A673 (cell line): ENCODE results near the gene SLX4IP. TPM values are rescaled to one million over a fixed set of nuclear protein-coding genes. Genes with fewer than 3 reads are reported as not detected.
A peak's percentile ranks its signal among the peaks of the same experiment; 100 is the strongest.

Experiments used
- BruUV-seq: library from RNA; stranded (reverse); fragments of 400-500 nt; replicated peaks from 2 replicates; lab custom pipeline; 2021; lab: Mats Ljungman, UMichigan
- CTCF ChIA-PET: fragments of 300-600 bp; sonication (Branson Sonifier 250); formaldehyde crosslinking; loops from one replicate; lab custom pipeline; 2022; ENCODE audit warnings: antibody characterized with exemption; lab: Charles Lee
- POLR2A ChIA-PET: fragments of 300-600 bp; sonication (Branson Sonifier 250); formaldehyde crosslinking; loops from one replicate; lab custom pipeline; 2022; ENCODE audit warnings: antibody characterized with exemption; ENCODE audit not compliant: low non-redundant PET; lab: Charles Lee
- DNase-seq: peaks from one replicate; pipeline ENCODE4 v3.0.0-alpha.2; 2015; ENCODE audit warnings: low spot score
- H3K27ac ChIP-seq: fragments of 200-600 bp; sonication (generic); 2 replicates; pipeline ENCODE4 v1.5.1; 2016; ENCODE audit warnings: mixed run types, low read depth, mild to moderate bottlenecking, mixed read lengths, antibody characterized with exemption, low read length; ENCODE audit not compliant: poor library complexity, severe bottlenecking
- H3K27me3 ChIP-seq: fragments of 200-600 bp; sonication (generic); replicated peaks from 2 replicates; pipeline ENCODE4 v1.6.1; 2017; ENCODE audit warnings: mixed run types, low read depth, mild to moderate bottlenecking, mixed read lengths, antibody characterized with exemption, low read length; ENCODE audit not compliant: insufficient read depth, poor library complexity
- H3K36me3 ChIP-seq: fragments of 200-600 bp; sonication (generic); 2 replicates; pipeline ENCODE4 v1.6.1; 2016; ENCODE audit warnings: mixed run types, mild to moderate bottlenecking, mixed read lengths, antibody characterized with exemption, low read length; ENCODE audit not compliant: insufficient read depth, poor library complexity, severe bottlenecking
- H3K4me1 ChIP-seq: fragments of 200-600 bp; sonication (generic); 2 replicates; pipeline ENCODE4 v1.6.1; 2017; ENCODE audit warnings: mixed run types, mild to moderate bottlenecking, mixed read lengths, antibody characterized with exemption, low read length; ENCODE audit not compliant: insufficient read depth, poor library complexity, severe bottlenecking
- H3K4me3 ChIP-seq: fragments of 200-600 bp; sonication (generic); 2 replicates; pipeline ENCODE4 v1.5.1; 2016; ENCODE audit warnings: low read depth, mixed run types, mild to moderate bottlenecking, mixed read lengths, low read length; ENCODE audit not compliant: poor library complexity, severe bottlenecking
- H3K9me3 ChIP-seq: fragments of 200-600 bp; sonication (generic); 2 replicates; pipeline ENCODE4 v1.6.1; 2016; ENCODE audit warnings: mixed run types, low read depth, mild to moderate bottlenecking, mixed read lengths, antibody characterized with exemption, low read length; ENCODE audit not compliant: poor library complexity, severe bottlenecking
- EZH2 ChIP-seq: fragments of 200-600 bp; sonication (generic); IDR thresholded peaks from 2 replicates; pipeline ENCODE4 v1.6.1; 2017; ENCODE audit warnings: borderline replicate concordance, low read depth, mild to moderate bottlenecking, mixed read lengths, antibody characterized with exemption, low read length; ENCODE audit not compliant: poor library complexity, severe bottlenecking
- intact Hi-C: fragments of 100-400 bp; cut with micrococcal nuclease; formaldehyde crosslinking; loops from one replicate; pipeline ENCODE4 v1.10.0; 2022; ENCODE audit not compliant: unreplicated experiment
- total RNA-seq: library from RNA; stranded (reverse); gene quantifications from 2 replicates; pipeline ENCODE4 v1.2.3, GENCODE V29; 2021
- TF ChIP-seq, protein P1 (sequence below): fragments of 300-800, 200-600 bp; sonication (generic); conservative IDR thresholded peaks from 2 replicates; pipeline ENCODE4 v1.5.1; 2017; ENCODE audit warnings: low read depth, mild to moderate bottlenecking, antibody characterized with exemption, low read length, moderate library complexity, mixed read lengths

Gene SLX4IP
- total RNA-seq, 1 experiment from 2014 or later = 9.8 TPM

DNA sequence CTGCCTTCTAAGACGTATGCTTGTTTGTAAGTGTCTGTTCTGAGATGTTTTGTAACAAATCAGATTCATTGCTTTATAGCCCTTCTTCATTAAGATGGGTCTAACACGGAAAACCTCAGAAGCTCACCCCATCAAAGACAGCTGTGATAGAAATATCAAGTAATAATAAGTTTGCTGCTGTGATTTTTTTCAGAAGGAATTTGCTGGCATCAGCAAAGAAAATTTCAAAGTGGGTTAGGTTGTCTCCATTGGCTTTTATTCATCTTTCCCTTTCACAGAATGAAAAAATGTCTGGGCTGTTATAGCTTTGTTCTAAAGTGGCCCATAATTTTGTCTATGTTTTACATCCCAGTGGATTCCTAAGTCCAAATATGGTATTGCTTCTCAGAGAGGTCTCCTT is 81.4 kb downstream of the SLX4IP start:
- no peaks in the 10 kb centered on the region for H3K9me3 ChIP-seq

DNA sequence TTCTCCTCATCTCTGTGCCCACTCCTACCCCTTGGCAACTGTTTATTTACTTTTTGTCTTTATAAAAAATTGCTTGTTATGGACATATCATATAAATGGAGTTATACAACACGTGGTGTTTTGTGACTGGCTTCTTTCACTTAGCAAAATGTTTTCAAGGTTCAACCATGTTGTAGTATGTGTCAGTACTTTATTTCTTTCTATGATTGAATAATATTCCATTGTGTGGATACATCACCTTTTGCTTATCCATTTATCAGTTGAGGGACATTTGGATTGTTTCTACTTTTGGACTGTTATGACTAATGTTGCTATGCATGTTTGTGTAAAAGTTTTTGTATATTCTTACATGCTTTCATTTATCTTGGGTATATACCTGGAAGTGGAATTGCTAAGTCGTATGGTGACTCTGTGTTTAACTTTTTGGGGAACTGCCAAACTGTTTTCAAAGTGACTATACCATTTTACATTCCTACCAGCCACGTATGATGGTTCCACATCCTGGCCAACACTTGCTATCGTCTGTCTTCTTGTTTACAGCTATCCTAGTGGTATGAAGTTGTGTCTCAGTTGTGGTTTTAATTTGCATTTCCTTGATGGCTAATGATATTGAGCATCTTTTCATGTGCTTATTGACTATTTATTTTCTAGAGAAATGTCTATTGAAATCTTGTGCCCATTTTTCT is 84.4 kb downstream of the SLX4IP start:
- CTCF ChIA-PET = no interaction called here
- intact Hi-C loops = loop anchor here (5.0 kb wide), 1 partner anchor 52 kb away; no protein-coding TSS in a partner anchor
- Histone ChIP-seq H3K4me3 (no peak overlapping the region), H3K27me3 (no peaks in the 10 kb centered on the region), H3K4me1 (peaks cover 78% of the 10 kb centered on the region), H3K27ac (no peak overlapping the region), H3K36me3 (no peaks in the 10 kb centered on the region), H3K9me3 (no peaks in the 10 kb centered on the region)
- no peak for DNase-seq
- POLR2A ChIA-PET = no interaction called here
- TF ChIP-seq, protein P1, sequence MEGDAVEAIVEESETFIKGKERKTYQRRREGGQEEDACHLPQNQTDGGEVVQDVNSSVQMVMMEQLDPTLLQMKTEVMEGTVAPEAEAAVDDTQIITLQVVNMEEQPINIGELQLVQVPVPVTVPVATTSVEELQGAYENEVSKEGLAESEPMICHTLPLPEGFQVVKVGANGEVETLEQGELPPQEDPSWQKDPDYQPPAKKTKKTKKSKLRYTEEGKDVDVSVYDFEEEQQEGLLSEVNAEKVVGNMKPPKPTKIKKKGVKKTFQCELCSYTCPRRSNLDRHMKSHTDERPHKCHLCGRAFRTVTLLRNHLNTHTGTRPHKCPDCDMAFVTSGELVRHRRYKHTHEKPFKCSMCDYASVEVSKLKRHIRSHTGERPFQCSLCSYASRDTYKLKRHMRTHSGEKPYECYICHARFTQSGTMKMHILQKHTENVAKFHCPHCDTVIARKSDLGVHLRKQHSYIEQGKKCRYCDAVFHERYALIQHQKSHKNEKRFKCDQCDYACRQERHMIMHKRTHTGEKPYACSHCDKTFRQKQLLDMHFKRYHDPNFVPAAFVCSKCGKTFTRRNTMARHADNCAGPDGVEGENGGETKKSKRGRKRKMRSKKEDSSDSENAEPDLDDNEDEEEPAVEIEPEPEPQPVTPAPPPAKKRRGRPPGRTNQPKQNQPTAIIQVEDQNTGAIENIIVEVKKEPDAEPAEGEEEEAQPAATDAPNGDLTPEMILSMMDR = no peak
- TF ChIP-seq EZH2 = no peak
- BruUV-seq = no TSS peak

More for the DNA sequence above, 81.4 kb downstream of the SLX4IP start:
- POLR2A ChIA-PET = no interaction called here
- BruUV-seq = no TSS peak
- CTCF ChIA-PET = no interaction called here
- Histone ChIP-seq H3K27me3 (no peaks in the 10 kb centered on the region), H3K36me3 (no peaks in the 10 kb centered on the region), H3K4me3 (no peak overlapping the region), H3K4me1 (peaks cover 74% of the 10 kb centered on the region), H3K27ac (no peak overlapping the region)
- intact Hi-C loops = no loop called here
- no peak for TF ChIP-seq EZH2
- TF ChIP-seq, protein P1 = no peak
- no peak for DNase-seq

DNA sequence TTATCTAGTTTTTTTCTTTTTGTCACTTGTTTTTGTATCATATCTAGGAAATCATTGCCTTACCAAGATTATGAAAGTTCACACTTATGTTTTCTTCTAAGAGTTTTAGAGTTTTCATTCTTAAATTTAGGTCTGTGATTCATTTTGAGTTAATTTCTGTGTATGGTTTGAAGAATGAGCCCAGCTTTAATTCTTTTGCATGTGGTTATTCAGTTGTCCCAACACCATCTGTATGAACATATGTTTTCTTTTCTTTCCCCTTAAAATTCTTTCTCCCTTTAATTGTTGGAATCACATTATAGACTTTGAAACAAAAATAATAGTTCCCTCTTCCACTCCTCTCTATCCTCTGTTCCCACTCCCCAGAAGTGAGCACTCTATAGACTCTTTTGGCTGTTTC is 85.4 kb downstream of the SLX4IP start:
- H3K27ac ChIP-seq = peak overlapping the region; percentile 89
- TF ChIP-seq, protein P1 = no peak
- TF ChIP-seq EZH2 = no peak
- no TSS peak for BruUV-seq
- H3K9me3 ChIP-seq = no peaks in the 10 kb centered on the region
- H3K27me3 ChIP-seq = no peaks in the 10 kb centered on the region
- no peaks in the 10 kb centered on the region for H3K36me3 ChIP-seq
- DNase-seq = no peak
- ChIA-PET CTCF (no interaction called here), POLR2A (no interaction called here)
- H3K4me1 ChIP-seq = peaks cover 72% of the 10 kb centered on the region
- intact Hi-C loops = loop anchor here (5.0 kb wide), 1 partner anchor 53 kb away; no protein-coding TSS in a partner anchor
- H3K4me3 ChIP-seq = no peak overlapping the region
